Subcutaneous abdominal adipose tissue (tissue), 5 donors: ENCODE measurements around the gene COPS7A.

Source experiments
- H3K27ac ChIP-seq: one replicate; pipeline ENCODE4 v1.7.0; 2013; ENCODE audit warnings: low read depth, mild to moderate bottlenecking, inconsistent platforms, low read length, moderate library complexity
- H3K27me3 ChIP-seq, 5 donors: one replicate each; pipeline ENCODE4 v1.7.0; 2013; ENCODE audit warnings: low read length in 5 of 5, inconsistent platforms in 1 of 5; ENCODE audit not compliant: control insufficient read depth in 5 of 5, insufficient read depth in 4 of 5
- H3K36me3 ChIP-seq, 5 donors: one replicate each; pipeline ENCODE4 v1.7.0; 2013; ENCODE audit warnings: low read length in 5 of 5; ENCODE audit not compliant: control insufficient read depth in 5 of 5, insufficient read depth in 5 of 5
- H3K4me1 ChIP-seq, 5 donors: one replicate each; pipeline ENCODE4 v1.7.0; 2013; ENCODE audit warnings: low read length in 5 of 5, mild to moderate bottlenecking in 3 of 5, moderate library complexity in 1 of 5; ENCODE audit not compliant: control insufficient read depth in 5 of 5, insufficient read depth in 5 of 5
- H3K4me3 ChIP-seq, 5 donors: one replicate each; pipeline ENCODE4 v1.7.0; 2013; ENCODE audit warnings: low read length in 5 of 5, low read depth in 1 of 5
- H3K9ac ChIP-seq, 5 donors: one replicate each; pipeline ENCODE4 v1.7.0; 2013; ENCODE audit warnings: low read length in 5 of 5, mild to moderate bottlenecking in 4 of 5, moderate library complexity in 3 of 5
- H3K9me3 ChIP-seq, 5 donors: one replicate each; pipeline ENCODE4 v1.7.0; 2013; ENCODE audit warnings: low read length in 5 of 5; ENCODE audit not compliant: control insufficient read depth in 5 of 5
- donor health status: healthy.
- donor health status: healthy.
- donor health status: healthy.
- donor health status: healthy.
- donor health status: healthy.

Gene COPS7A

GRCh38 chr12:6768990-6769389 lies 45.1 kb downstream of the COPS7A start:
- peaks cover 0 to 23% (median 21%) of the 10 kb centered on the region in 5 donors for H3K36me3 ChIP-seq
- H3K9ac ChIP-seq, result no peak overlapping the region
- H3K27me3 ChIP-seq, result peaks cover 0 to 4% (median 0%) of the 10 kb centered on the region in 5 donors
- H3K4me3 ChIP-seq, result no peak overlapping the region
- no peak overlapping the region for H3K27ac ChIP-seq
- peaks cover 10 to 74% (median 56%) of the 10 kb centered on the region in 5 donors for H3K4me1 ChIP-seq
- H3K9me3 ChIP-seq, result no peaks in the 10 kb centered on the region

- Histone ChIP-seq H3K4me1 (peaks cover 10 to 69% (median 49%) of the 10 kb centered on the region in 5 donors), H3K27me3 (peaks cover 0 to 4% (median 0%) of the 10 kb centered on the region in 5 donors), H3K27ac (no peak overlapping the region), H3K9ac (no peak overlapping the region), H3K4me3 (no peak overlapping the region), H3K9me3 (no peaks in the 10 kb centered on the region), H3K36me3 (peaks cover 0 to 23% (median 21%) of the 10 kb centered on the region in 5 donors)
Observed at GRCh38 chr12:6769666-6770065, 45.8 kb downstream of the COPS7A start.

GRCh38 chr12:6770094-6770493 lies 46.2 kb downstream of the COPS7A start:
- H3K36me3 ChIP-seq, result peaks cover 0 to 23% (median 21%) of the 10 kb centered on the region in 5 donors
- H3K9me3 ChIP-seq, result no peaks in the 10 kb centered on the region
- H3K27ac ChIP-seq, result no peak overlapping the region
- peaks cover 0 to 4% (median 0%) of the 10 kb centered on the region in 5 donors for H3K27me3 ChIP-seq
- H3K4me3 ChIP-seq, result no peak overlapping the region
- no peak overlapping the region for H3K9ac ChIP-seq
- peaks cover 10 to 65% (median 46%) of the 10 kb centered on the region in 5 donors for H3K4me1 ChIP-seq

- H3K27me3 ChIP-seq, result peaks cover 0 to 4% (median 0%) of the 10 kb centered on the region in 5 donors
- H3K27ac ChIP-seq, result no peak overlapping the region
- peaks cover 10 to 60% (median 41%) of the 10 kb centered on the region in 5 donors for H3K4me1 ChIP-seq
Observed at GRCh38 chr12:6770600-6770999, 46.8 kb downstream of the COPS7A start.

GRCh38 chr12:6771091-6771495 lies 47.2 kb downstream of the COPS7A start:
- H3K4me3 ChIP-seq, result no peak overlapping the region
- H3K9me3 ChIP-seq, result no peaks in the 10 kb centered on the region
- H3K9ac ChIP-seq, result no peak overlapping the region
- H3K27ac ChIP-seq, result no peak overlapping the region
- peaks cover 0 to 4% (median 0%) of the 10 kb centered on the region in 5 donors for H3K27me3 ChIP-seq
- H3K36me3 ChIP-seq, result peaks cover 0 to 27% (median 21%) of the 10 kb centered on the region in 5 donors
- H3K4me1 ChIP-seq, result peaks cover 10 to 55% (median 36%) of the 10 kb centered on the region in 5 donors

More at GRCh38 chr12:6770600-6770999, 46.8 kb downstream of the COPS7A start:
- Histone ChIP-seq H3K4me3 (no peak overlapping the region), H3K9ac (no peak overlapping the region), H3K36me3 (peaks cover 0 to 26% (median 21%) of the 10 kb centered on the region in 5 donors), H3K9me3 (no peaks in the 10 kb centered on the region)

GRCh38 chr12:6771509-6772330 lies 47.9 kb downstream of the COPS7A start:
- Histone ChIP-seq H3K27me3 (peaks cover 0 to 4% (median 0%) of the 10 kb centered on the region in 5 donors), H3K4me3 (no peak overlapping the region), H3K4me1 (peaks cover 10 to 55% (median 36%) of the 10 kb centered on the region in 5 donors), H3K27ac (no peak overlapping the region), H3K9ac (peak overlapping the region in 1 of 5 donors; percentile 5), H3K9me3 (no peaks in the 10 kb centered on the region), H3K36me3 (peaks cover 0 to 27% (median 21%) of the 10 kb centered on the region in 5 donors)

GRCh38 chr12:6772331-6772695 lies 48.5 kb downstream of the COPS7A start, which contains the start of gene LAG3:
Gene LAG3, plus strand, starts transcription at chr12:6772520. Its CDS starts 333 bp downstream, at chr12:6772853.
- Histone ChIP-seq H3K9ac (peak within 1 kb of the TSS in 1 of 5 donors; percentile 5), H3K4me1 (peaks cover 10 to 53% (median 33%) of the 10 kb centered on the region in 5 donors), H3K4me3 (no peak within 1 kb of the TSS), H3K36me3 (peaks cover 0 to 27% (median 21%) of the 10 kb centered on the region in 5 donors), H3K27ac (no peak within 1 kb of the TSS), H3K9me3 (no peaks in the 10 kb centered on the region), H3K27me3 (peaks cover 0 to 4% (median 0%) of the 10 kb centered on the region in 5 donors)

- Histone ChIP-seq H3K27me3 (peaks cover 0 to 4% (median 0%) of the 10 kb centered on the region in 5 donors), H3K27ac (no peak overlapping the region), H3K36me3 (peaks cover 0 to 27% (median 21%) of the 10 kb centered on the region in 5 donors), H3K9ac (no peak overlapping the region), H3K9me3 (no peaks in the 10 kb centered on the region), H3K4me1 (peaks cover 8 to 49% (median 30%) of the 10 kb centered on the region in 5 donors), H3K4me3 (no peak overlapping the region)
Observed at GRCh38 chr12:6772726-6773589, 49.1 kb downstream of the COPS7A start.

GRCh38 chr12:6773590-6774351 lies 49.9 kb downstream of the COPS7A start:
- H3K27ac ChIP-seq, result no peak overlapping the region
- peaks cover 0 to 4% (median 0%) of the 10 kb centered on the region in 5 donors for H3K27me3 ChIP-seq
- no peak overlapping the region for H3K4me3 ChIP-seq
- no peak overlapping the region for H3K9ac ChIP-seq
- peaks cover 0 to 27% (median 21%) of the 10 kb centered on the region in 5 donors for H3K36me3 ChIP-seq
- no peaks in the 10 kb centered on the region for H3K9me3 ChIP-seq
- H3K4me1 ChIP-seq, result peaks cover 6 to 49% (median 29%) of the 10 kb centered on the region in 5 donors
